OCI-LY1 (cell line): Measurements from ENCODE around the gene VAV3.

ENCODE experiments used
- H2AFZ ChIP-seq: fragments of 200-600 bp; sonication (generic), shearing (Covaris generic); 2 replicates; pipeline ENCODE4 v1.6.0; 2014; ENCODE audit warnings: antibody characterized with exemption, mild to moderate bottlenecking, low read length
- H3F3A ChIP-seq: fragments of 200-600 bp; sonication (generic), shearing (Covaris generic); 2 replicates; pipeline ENCODE4 v1.6.0; 2014; ENCODE audit warnings: mild to moderate bottlenecking, antibody characterized with exemption, low read length, moderate library complexity; ENCODE audit not compliant: insufficient read depth
- H3K27ac ChIP-seq: fragments of 200-600 bp; sonication (generic); 2 replicates; pipeline ENCODE4 v1.5.1; 2014; ENCODE audit warnings: low read length, mixed run types, mild to moderate bottlenecking, low read depth; ENCODE audit not compliant: poor library complexity, severe bottlenecking
- H3K27me3 ChIP-seq: fragments of 200-600 bp; sonication (generic); 2 replicates; pipeline ENCODE4 v1.6.0; 2014; ENCODE audit warnings: antibody characterized with exemption, mild to moderate bottlenecking, low read length, moderate library complexity; ENCODE audit not compliant: insufficient read depth
- H3K36me3 ChIP-seq: fragments of 200-600 bp; sonication (generic); 2 replicates; pipeline ENCODE4 v1.6.1; 2014; ENCODE audit warnings: mild to moderate bottlenecking, antibody characterized with exemption, low read length, moderate library complexity, mixed read lengths; ENCODE audit not compliant: insufficient read depth
- H3K4me1 ChIP-seq: fragments of 200-600 bp; sonication (generic); 2 replicates; pipeline ENCODE4 v1.5.1; 2014; ENCODE audit warnings: mild to moderate bottlenecking, low read length, moderate library complexity; ENCODE audit not compliant: insufficient read depth, severe bottlenecking
- H3K4me2 ChIP-seq: fragments of 200-600 bp; sonication (generic), shearing (Covaris generic); 2 replicates; pipeline ENCODE4 v1.6.1; 2014; ENCODE audit warnings: low read length
- H3K4me3 ChIP-seq: fragments of 200-600 bp; sonication (generic); 2 replicates; pipeline ENCODE4 v1.5.1; 2014; ENCODE audit warnings: low read length, low read depth, mild to moderate bottlenecking, mixed read lengths; ENCODE audit not compliant: poor library complexity, severe bottlenecking
- H3K79me2 ChIP-seq: fragments of 200-600 bp; shearing (Covaris generic); 2 replicates; pipeline ENCODE4 v1.6.1; 2016; ENCODE audit warnings: mixed run types, low read length, mixed read lengths; ENCODE audit not compliant: insufficient read depth
- H3K9ac ChIP-seq: fragments of 200-600 bp; sonication (generic), shearing (Covaris generic); 2 replicates; pipeline ENCODE4 v1.6.1; 2014; ENCODE audit warnings: mild to moderate bottlenecking, low read length, mixed read lengths
- H3K9me2 ChIP-seq: fragments of 200-600 bp; sonication (generic), shearing (Covaris generic); 2 replicates; pipeline ENCODE4 v1.6.1; 2014; ENCODE audit warnings: low read depth, mild to moderate bottlenecking, low read length, mixed read lengths
- H3K9me3 ChIP-seq: fragments of 200-600 bp; shearing (Covaris generic); 2 replicates; pipeline ENCODE4 v1.6.1; 2014; ENCODE audit warnings: low read length, mixed read lengths
- H4K20me1 ChIP-seq: fragments of 200-600 bp; sonication (generic), shearing (Covaris generic); 2 replicates; pipeline ENCODE4 v1.6.0; 2016; ENCODE audit warnings: mild to moderate bottlenecking, low read length; ENCODE audit not compliant: insufficient read depth
- CTCF ChIP-seq: fragments of 200-600 bp; sonication (generic), shearing (Covaris generic); IDR thresholded peaks from 2 replicates; pipeline ENCODE4 v1.5.1; 2017; ENCODE audit warnings: mild to moderate bottlenecking, antibody characterized with exemption, low read length, moderate library complexity, mixed read lengths
- EZH2 ChIP-seq: fragments of 200-600 bp; sonication (generic), shearing (Covaris generic); IDR thresholded peaks from 2 replicates; pipeline ENCODE4 v1.8.0; 2017; ENCODE audit warnings: borderline replicate concordance, mixed run types, mild to moderate bottlenecking, antibody characterized with exemption, low read length, moderate library complexity, mixed read lengths

The VAV3 gene

GRCh38 chr1:107943694-107944093, 21.3 kb downstream of the VAV3 start:
- no peak overlapping the region for H3K27ac ChIP-seq
- H3K4me2 ChIP-seq = no peak overlapping the region
- H3K36me3 ChIP-seq = no peaks in the 10 kb centered on the region
- TF ChIP-seq EZH2 (no peak), CTCF (no peak)
- H3K4me1 ChIP-seq = peaks cover 50% of the 10 kb centered on the region
- no peaks in the 10 kb centered on the region for H3K27me3 ChIP-seq
- peaks cover 6% of the 10 kb centered on the region; the same call in 1 of the 2 replicates for H3K79me2 ChIP-seq
- H3K9ac ChIP-seq = no peak overlapping the region
- H3F3A ChIP-seq = no peaks in the 10 kb centered on the region
- no peak overlapping the region for H2AFZ ChIP-seq
- H3K9me2 ChIP-seq = no peaks in the 10 kb centered on the region
- no peaks in the 10 kb centered on the region for H3K9me3 ChIP-seq
- H4K20me1 ChIP-seq = no peaks in the 10 kb centered on the region
- H3K4me3 ChIP-seq = no peak overlapping the region

DNA sequence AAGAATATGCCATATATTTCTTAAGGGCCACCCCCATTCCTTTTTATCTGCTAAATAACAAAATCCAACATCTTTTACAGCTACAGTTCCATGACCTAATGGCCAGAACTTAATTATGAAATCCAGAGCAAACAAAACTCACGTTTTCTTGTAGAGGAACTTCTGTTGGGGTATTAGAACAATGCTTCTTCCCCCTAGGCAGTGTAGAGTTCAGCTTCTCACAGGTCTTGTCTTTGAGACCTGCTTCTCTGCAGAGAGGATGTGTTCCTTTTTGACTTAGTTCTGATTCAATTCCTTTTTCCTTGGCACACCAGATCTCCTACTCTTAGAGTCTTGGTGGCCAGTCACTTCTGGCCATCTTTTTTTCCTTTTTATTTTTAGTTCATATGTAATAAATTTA, 22.2 kb downstream of the VAV3 start:
- TF ChIP-seq CTCF = no peak
- peaks cover 56% of the 10 kb centered on the region for H3K4me1 ChIP-seq
- H3K9me2 ChIP-seq = no peaks in the 10 kb centered on the region
- no peak overlapping the region for H3K4me3 ChIP-seq
- no peak overlapping the region for H3K9ac ChIP-seq
- no peak overlapping the region for H2AFZ ChIP-seq
- H3K4me2 ChIP-seq = no peak overlapping the region
- no peaks in the 10 kb centered on the region for H4K20me1 ChIP-seq
- H3K27ac ChIP-seq = no peak overlapping the region
- no peaks in the 10 kb centered on the region for H3F3A ChIP-seq
- no peaks in the 10 kb centered on the region for H3K36me3 ChIP-seq
- H3K79me2 ChIP-seq = peaks cover 1% of the 10 kb centered on the region; the same call in 1 of the 2 replicates
- H3K27me3 ChIP-seq = no peaks in the 10 kb centered on the region
- H3K9me3 ChIP-seq = no peaks in the 10 kb centered on the region

DNA sequence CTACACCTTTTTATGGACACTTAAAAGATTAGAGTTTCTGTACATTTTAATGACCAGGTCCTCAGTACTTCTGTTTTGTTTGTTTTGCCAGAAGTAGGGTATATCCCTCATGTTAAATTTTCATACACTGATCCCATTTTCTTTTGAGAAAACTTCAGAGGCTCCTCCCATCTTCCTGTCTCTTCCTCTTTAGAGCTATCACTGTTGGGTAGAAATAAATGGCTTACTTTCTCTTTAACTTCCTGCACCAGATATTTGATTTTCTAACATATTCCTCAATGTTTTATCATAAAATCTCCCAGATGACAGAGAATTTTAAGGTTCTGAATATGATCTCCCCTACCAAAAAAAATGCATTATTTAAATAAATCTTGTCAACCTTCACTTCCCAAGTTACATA, 23.4 kb downstream of the VAV3 start:
- H3K4me2 ChIP-seq = no peak overlapping the region; the same call in 1 of the 2 replicates
- no peak overlapping the region for H3K9ac ChIP-seq
- no peaks in the 10 kb centered on the region for H3F3A ChIP-seq
- H3K27ac ChIP-seq = no peak overlapping the region
- no peak overlapping the region for H2AFZ ChIP-seq
- no peaks in the 10 kb centered on the region for H4K20me1 ChIP-seq
- H3K4me1 ChIP-seq = peaks cover 65% of the 10 kb centered on the region
- no peaks in the 10 kb centered on the region for H3K36me3 ChIP-seq
- no peaks in the 10 kb centered on the region for H3K9me3 ChIP-seq
- no peaks in the 10 kb centered on the region for H3K79me2 ChIP-seq
- TF ChIP-seq EZH2 (no peak), CTCF (no peak)
- no peaks in the 10 kb centered on the region for H3K9me2 ChIP-seq
- no peak overlapping the region for H3K4me3 ChIP-seq
- no peaks in the 10 kb centered on the region for H3K27me3 ChIP-seq
